Myocyte (in vitro differentiated cells): Measurements from ENCODE around the gene WDR88. TPM values are rescaled to one million over a fixed set of nuclear protein-coding genes. Genes with fewer than 3 reads are reported as not detected.
"Not testable (repeated sequence)": the region's sequence is repeated elsewhere in the genome, so short reads cannot be mapped to it uniquely, and the experiment has no call there.

Experiments used
- DNase-seq: peaks from one replicate; pipeline ENCODE4 v3.0.0-alpha.2; 2012; ENCODE audit warnings: low read depth
- total RNA-seq: library from RNA; depleted of rRNA; stranded (reverse); fragments of >200 nt; gene quantifications from 2 replicates; pipeline ENCODE4 v1.2.3, GENCODE V29; 2014

Gene WDR88
- total RNA-seq, 1 donor from 2014 or later, result not detected

- DNase-seq, result no peak
These were observed 36.6 kb downstream of the WDR88 start for GRCh38 chr19:33168528-33168927.

DNA sequence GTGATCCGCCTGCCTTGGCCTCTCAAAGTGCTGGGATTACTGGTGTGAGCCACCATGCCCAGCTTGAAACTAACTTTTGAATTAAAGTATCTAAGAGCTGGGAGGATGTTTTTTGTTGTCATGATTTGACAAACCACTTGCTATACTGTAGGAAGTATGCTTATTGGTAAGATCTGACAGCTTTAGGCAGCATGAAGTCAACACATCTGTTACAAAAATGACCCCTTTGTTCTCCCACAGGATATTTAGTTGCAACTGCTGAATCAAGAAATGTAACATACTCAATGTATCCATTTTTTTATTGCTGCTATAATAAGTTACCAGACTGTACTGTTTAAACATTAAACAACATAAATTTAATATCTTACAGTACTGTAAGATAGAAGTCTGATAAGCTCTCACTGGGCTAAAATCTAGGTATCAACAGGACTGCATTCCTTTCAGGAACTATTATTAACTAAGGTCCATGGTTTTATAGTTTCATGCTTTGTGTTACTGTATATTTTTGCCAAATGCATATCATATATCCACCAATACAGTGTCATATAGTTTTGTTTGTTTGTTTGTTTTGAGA lies 39.4 kb downstream of the WDR88 start:
- no peak for DNase-seq

DNA sequence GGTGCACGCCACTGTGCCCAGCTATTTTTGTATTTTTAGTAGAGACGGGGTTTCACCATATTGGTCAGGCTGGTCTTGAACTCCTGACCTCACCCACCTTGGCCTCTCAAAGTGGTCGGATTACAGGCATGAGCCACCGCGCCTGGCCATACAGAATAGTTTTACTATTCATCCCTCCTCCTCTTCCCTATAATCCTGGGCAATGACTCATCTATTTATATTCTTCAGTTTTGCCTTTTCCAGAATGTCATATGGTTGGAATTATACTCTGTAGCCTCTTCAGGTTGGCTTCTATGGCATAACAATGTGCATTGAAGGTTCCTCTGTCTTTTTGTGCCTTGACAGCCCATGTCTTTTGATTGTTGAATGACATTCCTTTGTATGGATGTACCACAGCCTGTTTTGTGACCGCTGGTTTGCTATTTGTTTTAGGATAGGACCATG lies 40.0 kb downstream of the WDR88 start:
- DNase-seq, result no peak

GRCh38 chr19:33174186-33174585 lies 42.3 kb downstream of the WDR88 start:
- no peak for DNase-seq

GRCh38 chr19:33175156-33175782 lies 43.4 kb downstream of the WDR88 start:
- DNase-seq, result no peak

- peak; percentile 6 for DNase-seq
These were observed 44.2 kb downstream of the WDR88 start for GRCh38 chr19:33175886-33176669.

- DNase-seq, result peak; percentile 99
These were observed 44.9 kb downstream of the WDR88 start for GRCh38 chr19:33176670-33177416.

DNA sequence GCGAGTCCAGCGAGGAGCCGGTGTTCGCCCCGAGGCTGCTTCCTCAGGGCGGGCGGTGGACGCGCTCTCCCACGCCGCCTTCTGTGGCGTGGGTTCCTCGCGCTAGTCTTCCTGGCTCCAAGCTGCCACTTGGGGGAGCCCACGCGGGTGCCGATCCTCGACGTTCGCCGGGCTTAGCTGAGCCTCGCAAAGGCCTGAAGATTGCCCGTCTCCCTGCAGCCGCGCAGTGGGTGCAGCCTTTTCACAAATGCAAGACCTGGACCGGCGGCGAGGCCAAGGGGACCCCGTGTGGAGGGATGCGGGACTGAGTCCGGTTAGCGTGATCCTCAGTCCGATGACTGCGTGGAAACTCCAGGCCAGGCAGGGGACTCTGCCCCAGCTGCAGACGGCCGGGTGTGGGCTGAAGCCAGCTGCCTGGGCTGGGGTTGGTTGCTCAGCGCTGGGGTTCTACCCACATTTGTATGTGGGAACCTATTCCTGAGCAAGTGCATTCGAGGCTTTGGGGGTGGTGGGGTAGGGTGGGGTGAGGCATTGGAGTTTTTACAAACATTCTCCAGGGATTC lies 45.6 kb downstream of the WDR88 start:
- DNase-seq, result no peak

DNA sequence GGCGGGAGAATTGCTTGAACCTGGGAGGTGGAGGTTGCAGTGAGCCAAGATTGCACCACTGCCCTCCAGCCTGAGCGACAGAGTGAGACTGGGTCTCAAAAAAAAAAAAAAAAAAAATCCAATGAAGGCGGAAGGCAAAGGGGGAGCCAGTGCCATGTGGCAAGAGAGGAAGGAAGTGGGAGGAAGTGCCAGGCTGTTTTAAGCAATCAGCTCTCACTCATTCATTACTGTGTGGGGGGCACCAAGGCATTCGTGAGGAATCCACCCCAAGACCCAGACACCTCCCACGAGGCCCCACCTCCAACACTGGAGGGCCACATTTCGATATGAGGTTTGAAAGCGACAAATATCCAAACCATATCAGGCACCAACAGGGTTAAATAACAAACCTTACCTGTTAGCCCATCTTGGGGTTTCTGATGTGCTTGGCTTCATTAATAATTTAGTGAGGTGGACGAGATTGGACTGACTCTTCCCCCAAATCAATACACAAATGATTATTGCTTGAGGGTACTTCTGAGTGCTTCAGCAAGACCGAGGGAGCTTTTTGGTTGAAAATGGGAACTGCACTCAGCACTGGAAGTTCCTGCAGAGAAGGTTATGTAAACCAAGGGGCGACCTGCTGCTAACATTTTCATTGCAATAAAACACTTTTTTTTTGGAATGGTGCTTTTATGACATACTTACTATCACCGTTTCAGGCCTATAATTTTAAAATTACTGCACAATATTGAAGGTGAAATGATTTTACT lies 54.7 kb downstream of the WDR88 start:
- DNase-seq, result no peak

- DNase-seq, result no peak
These were observed 55.2 kb downstream of the WDR88 start for GRCh38 chr19:33187183-33187540.

- no peak for DNase-seq
These were observed 57.5 kb downstream of the WDR88 start for GRCh38 chr19:33189453-33189852.

DNA sequence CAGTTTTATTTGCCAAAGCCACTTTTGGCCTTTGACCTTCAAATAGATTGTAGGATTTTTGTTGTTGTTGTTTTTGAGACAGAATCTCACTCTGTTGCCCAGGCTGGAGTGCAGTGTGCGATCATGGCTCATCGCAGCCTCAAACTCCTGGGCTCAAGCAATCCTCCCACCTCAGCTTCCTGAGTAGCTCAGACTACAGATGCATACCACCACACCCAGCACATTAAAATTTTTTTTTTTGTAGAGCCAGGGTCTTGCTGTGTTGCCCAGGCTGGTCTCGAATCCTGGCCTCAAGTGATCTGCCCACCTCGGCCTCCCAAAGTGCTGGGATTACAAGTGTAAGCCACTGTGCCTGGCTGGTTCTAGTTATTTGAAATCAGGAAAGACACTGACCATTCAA lies 59.2 kb downstream of the WDR88 start:
- DNase-seq, result not testable (repeated sequence)

GRCh38 chr19:33191501-33191900 lies 59.6 kb downstream of the WDR88 start:
- no peak for DNase-seq

- DNase-seq, result no peak
These were observed 60.1 kb downstream of the WDR88 start for GRCh38 chr19:33192010-33192409.

DNA sequence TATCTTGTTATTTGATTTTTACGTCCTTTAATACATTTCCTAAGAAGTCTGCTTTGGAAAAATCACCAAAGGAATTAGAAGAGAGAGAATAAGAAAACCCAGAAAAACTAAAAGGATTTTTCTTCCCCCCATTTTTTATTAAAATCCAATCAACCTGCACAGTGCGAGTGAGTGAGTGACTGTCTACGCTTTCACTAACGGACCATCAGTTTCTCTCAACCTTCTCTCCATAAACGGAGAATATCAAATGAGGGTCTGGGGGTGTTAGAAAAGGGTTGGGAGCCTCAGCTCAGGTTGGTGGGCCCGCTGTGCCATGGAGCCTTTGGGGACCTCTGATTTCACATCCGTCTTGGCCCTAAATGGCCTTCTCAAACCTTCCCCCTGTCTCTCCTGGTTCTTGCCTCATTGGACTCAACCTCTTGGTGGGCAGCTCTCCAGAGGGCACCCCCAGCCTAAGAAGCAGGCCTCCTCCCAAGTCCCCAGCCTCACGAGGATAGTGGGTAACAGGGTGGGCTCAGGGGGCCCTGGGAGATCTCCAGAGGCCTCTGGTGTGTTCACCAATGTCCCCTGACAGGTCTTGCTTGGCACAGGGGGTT lies 61.5 kb downstream of the WDR88 start:
- no peak for DNase-seq

- peak; percentile 50 for DNase-seq
These were observed 62.0 kb downstream of the WDR88 start, which contains the start of gene LRP3 for GRCh38 chr19:33193865-33194362. TSS of gene LRP3 (plus strand) at chr19:33194330. CDS start at chr19:33194786, 456 bp downstream.

- DNase-seq, result peak; percentile 18
These were observed 62.6 kb downstream of the WDR88 start for GRCh38 chr19:33194532-33194885.

DNA sequence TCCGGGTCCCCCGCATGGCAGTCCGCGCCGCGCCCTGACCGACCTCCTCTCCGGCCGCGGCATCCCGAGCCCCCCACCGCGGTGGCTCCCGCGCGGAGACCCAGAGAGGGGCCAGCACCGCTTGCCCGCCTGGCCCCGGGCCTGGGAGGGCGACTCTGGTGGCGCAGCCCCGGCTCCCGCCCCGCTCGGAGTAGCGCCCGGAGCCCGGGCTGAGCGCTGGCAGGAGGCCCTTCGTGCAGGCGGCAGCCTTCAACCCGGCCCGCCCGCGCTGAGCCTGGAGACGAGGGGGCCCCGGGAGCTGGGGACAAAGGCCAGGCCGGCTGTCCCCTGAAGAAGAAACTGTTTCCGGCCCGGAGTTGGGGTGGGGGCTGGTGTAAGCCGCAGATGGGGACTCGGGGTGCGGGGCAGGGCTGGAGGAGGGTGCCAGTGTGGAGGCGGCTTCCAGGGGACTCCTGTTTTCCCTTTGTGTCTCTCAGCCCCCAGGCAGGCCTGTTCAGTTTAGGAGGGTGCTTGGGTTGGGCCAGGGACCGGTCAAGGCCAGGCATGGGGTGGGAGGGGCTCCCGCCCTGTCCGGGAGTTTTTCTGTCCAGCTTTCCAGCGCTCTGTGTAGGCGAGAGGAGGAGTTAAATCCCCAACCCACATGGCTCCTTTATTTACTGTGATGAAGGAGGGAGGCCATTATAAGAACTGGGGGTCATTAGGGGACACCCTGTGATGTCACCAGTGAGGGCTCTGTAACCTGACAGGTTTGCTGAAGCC lies 63.2 kb downstream of the WDR88 start:
- peak; percentile 59 for DNase-seq

DNA sequence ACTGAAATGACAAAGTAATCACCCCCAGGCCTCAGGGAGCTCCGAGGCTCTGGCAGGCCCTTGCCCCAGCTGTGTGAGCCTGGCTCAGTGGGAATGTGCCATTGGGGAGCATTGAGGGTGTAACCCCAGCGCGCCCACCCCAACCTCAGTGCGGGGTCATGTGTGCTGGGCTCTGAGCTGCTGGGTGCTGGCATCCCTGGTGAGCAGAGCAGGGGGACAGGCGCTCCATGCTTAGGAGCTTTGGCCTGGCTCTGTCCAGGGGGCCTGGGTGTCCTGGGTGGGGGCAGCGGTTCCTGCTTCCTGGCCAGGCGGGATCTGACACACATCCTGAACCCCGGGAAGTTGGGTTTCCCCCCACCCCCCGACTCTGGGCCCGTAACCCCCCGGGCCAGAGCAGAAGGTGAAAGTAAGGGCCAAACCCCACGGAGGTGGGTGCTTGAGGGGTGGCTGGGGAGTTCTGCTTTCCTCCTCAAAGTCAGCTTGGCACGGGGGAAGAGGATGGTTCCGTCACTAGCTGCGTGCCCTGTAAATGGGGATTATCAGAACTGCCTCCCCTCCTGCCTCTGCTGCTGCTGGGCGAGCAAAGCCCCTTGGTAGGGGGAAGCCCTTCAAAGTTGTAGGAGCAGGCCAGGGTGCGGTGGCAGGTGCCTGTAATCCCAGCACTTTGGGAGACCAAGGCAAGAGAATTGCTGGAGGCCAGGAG lies 63.9 kb downstream of the WDR88 start:
- no peak for DNase-seq
